CD4-positive, alpha-beta T cell treated with Interleukin-17A for 4 hours (primary cell): ENCODE data around the gene PARD6B.
"Not testable (repeated sequence)": the region's sequence is repeated elsewhere in the genome, so short reads cannot be mapped to it uniquely, and the experiment has no call there.

Experiments used
- DNase-seq: peaks from one replicate; pipeline ENCODE4 v3.0.0-alpha.2; 2020; ENCODE audit warnings: mixed read lengths

Gene PARD6B

GRCh38 chr20:50746138-50746940, 15.0 kb downstream of the PARD6B start:
- no peak for DNase-seq

GRCh38 chr20:50747275-50747674, 15.9 kb downstream of the PARD6B start:
- no peak for DNase-seq

GRCh38 chr20:50750145-50750671, 18.8 kb downstream of the PARD6B start:
- no peak for DNase-seq

GRCh38 chr20:50753152-50753551, 21.8 kb downstream of the PARD6B start:
- no peak for DNase-seq

- DNase-seq = no peak
Observed at GRCh38 chr20:50754420-50754819, 23.0 kb downstream of the PARD6B start.

- no peak for DNase-seq
Observed at GRCh38 chr20:50756447-50756846, 25.1 kb downstream of the PARD6B start.

- DNase-seq = no peak
Observed at GRCh38 chr20:50758469-50758868, 27.1 kb downstream of the PARD6B start.

GRCh38 chr20:50758992-50759391, 27.6 kb downstream of the PARD6B start:
- no peak for DNase-seq

GRCh38 chr20:50759678-50760077, 28.3 kb downstream of the PARD6B start:
- DNase-seq = no peak

GRCh38 chr20:50762045-50762422, 30.7 kb downstream of the PARD6B start:
- DNase-seq = no peak

GRCh38 chr20:50762435-50763220, 31.2 kb downstream of the PARD6B start:
- no peak for DNase-seq

- DNase-seq = not testable (repeated sequence)
Observed at GRCh38 chr20:50763550-50764458, 32.4 kb downstream of the PARD6B start.

- DNase-seq = not testable (repeated sequence)
Observed at GRCh38 chr20:50765251-50765650, 33.9 kb downstream of the PARD6B start.

GRCh38 chr20:50765674-50766073, 34.3 kb downstream of the PARD6B start:
- no peak for DNase-seq

- not testable (repeated sequence) for DNase-seq
Observed at GRCh38 chr20:50766955-50767809, 35.8 kb downstream of the PARD6B start.

GRCh38 chr20:50768991-50769390, 37.6 kb downstream of the PARD6B start:
- DNase-seq = not testable (repeated sequence)

GRCh38 chr20:50769551-50770085, 38.2 kb downstream of the PARD6B start:
- DNase-seq = not testable (repeated sequence)

GRCh38 chr20:50771419-50772080, 40.2 kb downstream of the PARD6B start:
- DNase-seq = not testable (repeated sequence)

- DNase-seq = no peak
Observed at GRCh38 chr20:50772420-50773185, 41.2 kb downstream of the PARD6B start.

- no peak for DNase-seq
Observed at GRCh38 chr20:50774515-50774914, 43.1 kb downstream of the PARD6B start.
